VCaP (cell line): Measurements from ENCODE around the gene TNS4.

ENCODE experiments used
- H3K27ac ChIP-seq: fragments of 450-650 bp; 2 replicates; pipeline ENCODE4 v1.5.1; 2017
- TF ChIP-seq, protein P1 (sequence below): fragments of 450-650 bp; conservative IDR thresholded peaks from 2 replicates; pipeline ENCODE4 v1.5.1; 2017; ENCODE audit warnings: mild to moderate bottlenecking, moderate library complexity

TNS4 gene

GRCh38 chr17:40545660-40546059 is 44.2 kb upstream of the TNS4 start:
- TF ChIP-seq, protein P1, sequence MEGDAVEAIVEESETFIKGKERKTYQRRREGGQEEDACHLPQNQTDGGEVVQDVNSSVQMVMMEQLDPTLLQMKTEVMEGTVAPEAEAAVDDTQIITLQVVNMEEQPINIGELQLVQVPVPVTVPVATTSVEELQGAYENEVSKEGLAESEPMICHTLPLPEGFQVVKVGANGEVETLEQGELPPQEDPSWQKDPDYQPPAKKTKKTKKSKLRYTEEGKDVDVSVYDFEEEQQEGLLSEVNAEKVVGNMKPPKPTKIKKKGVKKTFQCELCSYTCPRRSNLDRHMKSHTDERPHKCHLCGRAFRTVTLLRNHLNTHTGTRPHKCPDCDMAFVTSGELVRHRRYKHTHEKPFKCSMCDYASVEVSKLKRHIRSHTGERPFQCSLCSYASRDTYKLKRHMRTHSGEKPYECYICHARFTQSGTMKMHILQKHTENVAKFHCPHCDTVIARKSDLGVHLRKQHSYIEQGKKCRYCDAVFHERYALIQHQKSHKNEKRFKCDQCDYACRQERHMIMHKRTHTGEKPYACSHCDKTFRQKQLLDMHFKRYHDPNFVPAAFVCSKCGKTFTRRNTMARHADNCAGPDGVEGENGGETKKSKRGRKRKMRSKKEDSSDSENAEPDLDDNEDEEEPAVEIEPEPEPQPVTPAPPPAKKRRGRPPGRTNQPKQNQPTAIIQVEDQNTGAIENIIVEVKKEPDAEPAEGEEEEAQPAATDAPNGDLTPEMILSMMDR = no peak
- no peak overlapping the region for H3K27ac ChIP-seq

GRCh38 chr17:40542558-40543411 is 41.4 kb upstream of the TNS4 start:
- TF ChIP-seq, protein P1 = no peak
- H3K27ac ChIP-seq = no peak overlapping the region

DNA sequence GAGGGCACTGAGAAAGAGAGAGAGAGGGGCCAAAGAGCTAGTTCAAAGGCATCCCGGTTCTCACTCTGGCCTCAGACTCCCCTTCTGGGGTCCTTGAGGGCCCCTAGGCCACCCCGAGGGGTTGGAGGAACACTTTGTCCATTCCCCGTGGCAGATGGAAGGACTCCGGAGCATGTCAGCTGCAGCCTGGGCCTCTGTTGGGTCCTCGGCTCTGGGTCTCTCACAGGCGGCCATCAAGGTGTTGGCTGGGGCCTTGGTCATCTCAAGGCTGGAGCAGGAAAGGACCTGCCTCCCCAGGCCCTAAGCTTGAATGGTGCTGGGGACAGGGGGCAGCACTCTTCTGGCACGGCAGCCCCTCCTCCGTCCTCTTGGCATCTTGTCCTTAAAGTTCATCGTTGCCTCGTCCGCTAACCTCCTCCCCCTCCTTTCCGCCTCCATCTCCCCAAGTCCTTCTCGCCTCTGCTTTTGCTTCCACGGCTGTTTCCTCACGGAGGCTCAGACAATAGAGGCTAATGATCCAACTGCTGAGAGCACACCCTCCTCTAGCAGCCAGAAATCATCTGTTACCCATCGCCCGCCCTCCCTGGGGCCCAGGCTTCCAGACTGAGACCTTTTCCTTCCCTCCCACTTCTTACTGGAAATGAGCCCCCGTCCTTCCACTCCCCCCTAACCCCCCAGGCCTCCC is 40.6 kb upstream of the TNS4 start:
- TF ChIP-seq, protein P1 = no peak
- no peak overlapping the region for H3K27ac ChIP-seq

DNA sequence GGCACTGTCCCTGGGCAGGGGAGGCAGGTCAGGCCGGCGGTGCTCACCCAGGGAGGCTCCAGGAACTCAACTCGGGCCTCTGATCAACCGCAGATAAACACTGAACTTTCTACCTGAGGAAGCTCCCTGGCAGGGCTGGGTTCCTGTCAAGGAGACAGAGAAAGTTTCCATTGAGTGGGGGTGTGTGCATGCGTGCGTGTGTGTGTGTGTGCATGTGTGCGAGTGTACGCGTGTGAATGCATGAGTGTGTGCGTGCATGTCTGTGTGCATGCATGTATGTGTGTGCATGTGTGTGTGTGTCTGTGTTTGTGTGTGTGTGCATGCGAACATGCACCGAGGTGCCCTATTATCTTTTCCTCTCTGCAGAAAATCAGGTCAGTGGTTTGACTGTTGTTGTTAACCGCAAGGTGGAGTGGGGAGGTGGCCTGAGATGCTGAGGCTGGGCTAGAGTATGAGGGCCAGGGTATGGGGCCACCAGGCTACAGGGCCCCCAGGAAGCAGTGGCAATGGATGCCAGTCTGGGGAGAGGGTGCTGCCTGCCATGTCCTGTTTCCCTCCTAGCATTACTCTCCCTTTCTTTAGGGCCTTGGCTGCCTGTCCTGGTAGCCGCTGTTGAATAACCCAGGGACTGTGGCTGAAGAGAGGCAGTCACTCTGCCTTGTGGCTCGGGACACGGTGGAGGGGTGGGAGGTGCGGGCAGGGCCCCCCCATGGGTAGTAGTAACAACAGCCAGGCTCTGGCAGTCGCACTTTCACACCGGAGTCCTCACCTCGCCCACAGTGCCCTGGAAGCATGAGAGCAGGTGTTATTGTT is 39.8 kb upstream of the TNS4 start:
- H3K27ac ChIP-seq = no peak overlapping the region
- TF ChIP-seq, protein P1 = no peak

GRCh38 chr17:40540448-40540847 is 39.0 kb upstream of the TNS4 start:
- TF ChIP-seq, protein P1 = no peak
- no peak overlapping the region for H3K27ac ChIP-seq

GRCh38 chr17:40539711-40540411 is 38.4 kb upstream of the TNS4 start:
- no peak overlapping the region for H3K27ac ChIP-seq
- TF ChIP-seq, protein P1 = no peak
